Measurements from ENCODE around the gene PDE4D.

GRCh38 chr5:59136549-59136948 lies 757.0 kb downstream of the PDE4D start:
- TF ChIP-seq CTCF (IDR thresholded peaks at IDR 0.05; ENCODE audit: insufficient read depth, low read length) (no peak), POLR2AphosphoS5 (IDR thresholded peaks at IDR 0.05; ENCODE audit: low read depth) (no peak), GABPA (IDR thresholded peaks at IDR 0.05; ENCODE audit: low read depth) (no peak), REST (IDR thresholded peaks at IDR 0.05; ENCODE audit: insufficient replicate concordance, low read depth) (no peak), SPI1 (IDR thresholded peaks at IDR 0.05; ENCODE audit: borderline replicate concordance, low read depth) (no peak)
